GM19025 (cell line): ENCODE measurements around the gene CNKSR3.

Experiments used
- ATAC-seq: cut with Tn5 transposase; IDR thresholded peaks from one replicate; pipeline ENCODE4 v1.9.1; 2021; ENCODE audit warnings: mild to moderate bottlenecking, low read depth, moderate library complexity; ENCODE audit not compliant: unreplicated experiment

CNKSR3 gene

GRCh38 chr6:154482858-154483257, 27.6 kb downstream of the CNKSR3 start:
- ATAC-seq, result no peak

GRCh38 chr6:154481521-154482013, 28.9 kb downstream of the CNKSR3 start:
- no peak for ATAC-seq

GRCh38 chr6:154479771-154480639, 30.5 kb downstream of the CNKSR3 start:
- no peak for ATAC-seq

- no peak for ATAC-seq
Observed at GRCh38 chr6:154479351-154479769, 31.1 kb downstream of the CNKSR3 start.

DNA sequence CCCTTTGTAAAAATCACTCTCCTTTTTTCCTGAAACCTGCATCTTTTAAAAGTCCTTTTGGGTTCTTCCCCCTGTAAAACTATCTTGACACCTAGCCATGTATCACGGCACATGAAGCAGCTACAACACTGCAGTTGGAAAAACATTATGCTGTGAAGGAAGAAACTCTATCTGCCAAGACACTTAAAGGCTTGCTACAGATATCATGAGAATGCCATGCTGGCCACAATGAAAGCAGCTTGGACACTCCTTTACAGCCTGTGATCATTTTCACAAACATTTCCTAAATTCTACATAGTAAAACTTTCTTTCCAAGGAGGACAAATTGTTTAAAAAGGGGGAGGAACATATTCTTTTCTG, 31.8 kb downstream of the CNKSR3 start:
- no peak for ATAC-seq

GRCh38 chr6:154478021-154478700, 32.3 kb downstream of the CNKSR3 start:
- no peak for ATAC-seq

- ATAC-seq, result no peak
Observed at GRCh38 chr6:154476494-154476893, 34.0 kb downstream of the CNKSR3 start.

DNA sequence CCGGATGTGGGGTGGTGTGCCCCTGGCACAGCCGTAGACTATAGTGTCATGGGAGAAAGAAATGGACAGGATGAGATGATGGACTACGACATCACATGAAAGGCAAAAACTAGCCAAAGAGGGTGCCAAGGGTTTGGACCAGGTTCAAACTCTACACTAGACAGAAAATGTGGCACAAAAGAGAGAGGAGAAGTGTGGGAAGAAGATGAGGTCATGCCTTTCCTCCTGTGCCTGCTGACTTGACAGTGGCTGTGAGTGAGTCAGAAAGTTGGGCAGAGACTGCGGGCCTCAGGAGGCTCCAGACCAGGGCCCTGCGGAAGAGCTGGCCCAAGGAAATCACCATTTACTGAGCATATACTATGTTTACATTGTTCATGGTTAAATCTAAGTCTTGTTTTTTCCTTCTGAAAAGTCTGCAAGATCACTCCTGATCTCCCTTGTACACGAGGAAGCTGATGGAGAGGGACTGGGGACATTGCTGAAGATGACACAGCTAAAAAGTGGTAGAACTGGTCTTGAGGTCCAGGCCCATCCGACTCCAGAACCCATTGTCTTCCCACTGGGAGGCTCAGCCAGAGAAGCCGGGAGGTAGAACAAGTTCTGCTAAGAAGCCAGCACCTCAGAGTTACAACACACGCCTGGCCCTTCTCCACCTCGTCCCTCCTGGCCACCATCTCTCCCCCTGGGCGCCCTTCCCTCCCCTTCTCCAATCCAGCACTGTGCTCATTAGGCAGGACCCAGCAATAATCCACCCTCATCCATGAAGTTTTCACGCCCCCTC, 35.6 kb downstream of the CNKSR3 start:
- no peak for ATAC-seq

GRCh38 chr6:154473324-154473723, 37.2 kb downstream of the CNKSR3 start:
- ATAC-seq, result no peak

GRCh38 chr6:154471609-154472362, 38.7 kb downstream of the CNKSR3 start:
- no peak for ATAC-seq

GRCh38 chr6:154469306-154469935, 41.1 kb downstream of the CNKSR3 start:
- no peak for ATAC-seq

- ATAC-seq, result no peak
Observed at GRCh38 chr6:154468760-154469159, 41.7 kb downstream of the CNKSR3 start.

DNA sequence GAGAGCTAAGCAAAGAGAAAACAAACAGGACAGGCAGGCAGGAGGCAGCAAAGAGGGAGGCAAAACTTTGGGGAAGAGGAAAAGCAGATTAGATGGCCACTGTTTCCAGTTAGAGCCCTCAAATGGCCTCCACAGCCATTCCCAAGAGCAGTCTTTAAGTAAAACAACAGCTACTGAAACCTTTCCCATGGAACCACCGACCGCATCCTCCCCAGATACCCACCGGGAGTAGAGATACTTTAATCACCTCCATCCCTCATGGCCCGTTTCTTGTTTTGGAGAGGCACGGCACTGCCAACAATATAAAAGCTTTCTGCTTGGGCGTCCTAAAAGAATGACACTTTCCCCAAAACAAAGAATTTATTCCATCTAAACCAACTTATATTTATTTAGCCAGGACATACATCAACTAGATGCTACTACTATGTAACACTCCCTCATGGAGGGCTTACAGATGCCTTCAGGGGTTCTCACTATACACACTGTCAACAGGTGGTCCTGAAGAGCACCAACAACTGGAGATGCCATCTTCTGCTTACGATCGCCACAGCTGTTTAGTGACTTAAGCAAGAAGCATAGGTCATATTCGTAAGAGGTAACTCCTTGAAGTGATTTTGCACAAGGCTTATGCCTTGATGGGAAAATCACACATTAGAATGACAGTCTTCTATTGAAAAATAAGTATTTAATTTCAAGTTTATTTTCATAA, 43.4 kb downstream of the CNKSR3 start:
- no peak for ATAC-seq

DNA sequence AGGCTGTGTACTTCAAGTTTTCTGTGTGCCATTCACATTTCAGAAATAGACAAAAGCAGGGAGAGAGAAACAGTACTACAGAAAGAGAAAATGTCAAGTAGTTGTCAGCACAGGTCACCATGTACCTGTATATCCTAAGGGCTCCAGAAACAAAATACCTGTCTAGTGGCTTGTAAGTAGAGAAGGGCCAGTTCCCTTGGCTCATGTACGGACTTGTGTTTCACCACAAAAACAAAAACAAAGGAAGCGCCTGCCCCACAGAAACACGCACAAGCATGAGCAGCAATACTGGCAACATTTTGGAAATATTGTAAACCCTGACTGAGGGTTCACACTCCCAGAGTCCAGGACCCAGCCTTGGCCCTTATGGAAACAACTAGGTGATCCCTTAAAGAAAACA, 44.3 kb downstream of the CNKSR3 start:
- no peak for ATAC-seq

DNA sequence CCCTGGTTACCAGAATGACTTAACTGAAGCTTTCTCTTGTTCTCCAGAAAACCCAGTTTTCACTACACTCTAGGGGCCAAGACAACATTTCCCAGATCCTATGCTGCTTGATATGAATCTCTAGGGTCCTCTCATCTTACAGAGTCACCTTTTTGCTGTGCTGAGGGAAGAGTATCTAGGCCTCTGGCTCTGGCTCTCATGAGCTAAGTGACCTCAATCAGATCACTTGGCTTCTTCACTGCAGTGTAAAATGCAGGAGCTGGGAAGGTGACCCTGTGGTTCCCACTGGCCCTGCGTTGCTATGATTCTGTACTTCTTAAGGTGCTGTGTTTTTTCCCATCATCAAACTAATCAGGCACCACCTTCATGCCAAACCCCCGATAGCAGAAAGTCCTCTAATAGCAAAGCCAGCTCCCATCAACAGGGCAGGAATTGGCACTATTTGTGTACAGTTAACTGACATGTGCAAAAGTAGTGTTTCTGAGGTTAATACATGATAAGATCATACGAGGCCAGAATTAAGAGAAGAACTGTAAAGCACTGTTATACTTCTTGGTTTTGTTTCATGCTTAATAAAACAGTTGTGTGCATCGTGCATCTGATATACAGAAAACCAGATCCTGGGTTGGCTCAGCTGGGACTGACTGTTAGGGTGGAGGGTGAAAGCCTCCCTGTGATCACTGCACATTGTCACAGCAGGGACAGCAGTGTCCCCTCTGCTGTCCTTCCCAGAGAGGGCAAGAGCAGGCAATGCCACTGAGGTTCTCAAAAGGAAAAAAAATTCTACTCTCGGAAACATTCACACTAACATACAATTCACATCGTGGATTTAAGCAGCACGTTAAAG, 46.7 kb downstream of the CNKSR3 start:
- ATAC-seq, result no peak

- ATAC-seq, result no peak
Observed at GRCh38 chr6:154462425-154462824, 48.1 kb downstream of the CNKSR3 start.

DNA sequence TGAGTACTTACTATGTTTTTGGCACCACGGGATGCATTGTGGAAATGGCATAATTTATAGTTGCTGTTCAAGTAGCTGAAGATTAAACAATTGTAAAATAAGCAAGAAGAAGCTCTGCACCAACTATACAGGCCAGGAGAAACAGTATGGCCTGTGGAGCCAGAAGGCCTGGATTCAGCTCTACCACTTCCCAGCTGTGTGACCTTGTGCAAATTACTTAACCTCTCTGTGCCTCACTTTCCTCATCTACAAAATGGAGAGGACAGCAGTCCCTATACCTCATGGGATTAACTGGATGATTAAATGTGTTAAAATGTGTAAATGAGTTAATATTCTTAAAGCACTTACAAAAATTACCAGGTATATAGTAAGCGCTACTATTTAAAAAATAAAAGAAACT, 49.1 kb downstream of the CNKSR3 start:
- ATAC-seq, result no peak

DNA sequence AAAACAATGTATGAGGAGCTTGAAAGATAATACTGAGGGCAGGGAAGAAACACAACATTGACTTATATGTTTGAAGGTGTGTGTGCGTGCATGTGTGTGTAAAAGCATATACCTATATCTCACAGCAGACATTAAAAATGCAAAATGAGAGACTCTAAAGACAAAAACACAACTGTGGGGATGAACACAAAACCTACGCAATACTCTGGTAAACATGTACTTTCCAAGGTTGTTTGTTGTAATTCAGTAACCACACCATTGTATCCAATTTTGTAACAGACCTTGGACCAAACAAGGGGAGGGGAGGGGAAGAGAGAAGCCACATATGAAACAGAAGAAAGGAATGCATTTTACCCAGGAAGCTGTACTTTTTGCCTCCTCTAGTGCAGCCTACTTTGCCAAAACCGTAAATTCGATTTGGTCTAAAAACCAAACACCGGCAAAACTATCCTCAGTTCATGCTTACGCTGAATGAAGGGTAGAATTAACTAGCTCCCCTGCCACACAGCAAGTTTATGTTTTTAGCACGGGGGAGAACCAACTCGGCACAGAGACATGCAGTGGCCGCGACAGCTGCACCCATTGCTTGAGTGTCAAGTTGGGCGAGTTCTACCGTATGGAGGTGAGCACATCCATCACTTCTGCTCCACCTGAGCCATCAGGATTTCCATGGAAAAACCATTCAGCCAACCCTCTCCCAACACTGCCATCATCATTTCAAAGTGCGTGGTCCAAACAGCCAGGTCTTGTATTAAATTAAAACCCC, 50.0 kb downstream of the CNKSR3 start:
- ATAC-seq, result no peak
